ENCODE results near the gene TNIK.

Gene TNIK

DNA sequence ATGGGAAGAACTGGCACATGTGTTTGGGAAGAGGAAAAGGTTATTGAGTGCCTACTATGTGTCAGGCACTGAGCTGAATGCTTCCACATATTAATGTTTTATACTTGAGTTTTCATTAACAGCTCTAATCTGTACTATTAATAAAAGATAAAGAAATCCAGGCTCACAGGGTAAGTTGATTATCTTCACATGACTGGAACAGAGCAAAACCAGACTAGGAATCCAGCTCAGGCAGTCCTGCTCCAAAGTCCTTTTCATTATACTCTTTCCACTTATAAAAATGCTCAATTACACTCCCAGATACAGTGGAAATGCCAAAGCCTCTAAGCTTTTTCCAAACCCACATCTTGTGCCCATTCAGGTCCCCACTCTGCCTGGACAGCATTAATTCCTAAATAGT, 97.6 kb downstream of the TNIK start:
- no peak for DNase-seq (ENCODE audit: low read depth)

DNA sequence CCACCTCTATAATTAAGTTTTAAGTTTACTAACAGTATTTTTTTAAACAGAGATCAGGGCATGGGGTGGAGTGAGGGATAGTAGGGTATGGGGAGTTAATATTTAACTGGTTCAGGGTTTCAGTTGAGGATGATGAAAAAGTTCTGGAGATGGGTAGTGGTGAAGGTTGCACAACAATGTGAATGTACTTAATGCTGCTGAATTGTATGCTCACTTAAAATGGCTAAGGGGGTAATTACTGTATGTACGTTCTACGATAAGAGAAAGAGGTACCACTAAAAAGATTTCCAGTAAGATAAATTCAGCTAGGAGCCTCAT, 101.4 kb downstream of the TNIK start:
- DNase-seq (ENCODE audit: low read depth) = no peak

DNA sequence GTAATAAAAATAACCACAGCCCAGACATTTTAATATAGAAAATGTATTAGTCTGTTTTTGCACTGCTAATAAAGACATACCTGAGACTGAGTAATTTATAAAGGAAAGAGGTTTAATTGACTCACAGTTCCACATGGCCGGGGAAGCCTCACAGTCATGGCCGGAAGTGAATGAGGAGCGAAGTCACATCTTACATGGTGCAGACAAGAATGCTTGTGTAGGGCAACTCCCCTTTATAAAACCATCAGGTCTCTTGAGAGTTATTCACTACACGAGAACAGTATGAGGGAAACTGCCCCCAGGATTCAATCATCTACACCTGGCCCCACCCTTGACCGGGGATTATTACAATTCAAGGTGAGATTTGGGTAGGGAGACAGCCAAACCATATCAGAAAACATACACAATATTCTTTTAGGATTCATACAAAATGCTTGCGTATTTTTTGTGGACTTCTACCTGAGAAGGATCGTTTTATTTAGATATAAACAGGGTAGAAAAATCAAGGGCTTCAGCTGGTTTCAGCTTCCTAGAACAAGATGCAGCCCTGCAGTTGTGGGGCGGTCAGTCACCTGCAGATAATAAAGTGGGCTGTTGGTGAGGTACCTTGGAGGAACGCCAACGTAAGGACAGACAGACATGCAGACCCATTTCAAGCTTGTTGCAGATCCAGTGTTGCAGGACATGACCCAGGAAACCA, 101.9 kb downstream of the TNIK start:
- no peak for DNase-seq (ENCODE audit: low read depth)

DNA sequence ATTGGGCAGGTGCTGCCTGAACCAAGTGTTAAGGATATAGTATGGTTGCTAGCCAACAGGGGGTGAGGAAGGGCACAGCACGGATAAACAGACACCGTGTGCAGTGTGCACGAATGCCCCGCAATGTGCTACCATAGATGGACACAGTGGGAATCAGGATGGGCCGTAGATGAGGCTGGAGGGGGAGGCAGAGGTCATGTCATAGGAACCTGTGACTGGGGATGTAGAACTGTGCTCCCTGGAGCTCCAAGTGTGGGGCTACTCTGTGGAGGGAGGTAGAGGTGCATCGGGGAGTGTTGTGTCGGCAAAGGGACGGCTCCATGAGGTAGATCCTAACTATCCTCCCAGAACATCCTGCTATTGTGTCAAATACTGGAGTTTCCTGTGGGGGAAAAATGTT, 102.5 kb downstream of the TNIK start:
- DNase-seq (ENCODE audit: low read depth) = no peak

DNA sequence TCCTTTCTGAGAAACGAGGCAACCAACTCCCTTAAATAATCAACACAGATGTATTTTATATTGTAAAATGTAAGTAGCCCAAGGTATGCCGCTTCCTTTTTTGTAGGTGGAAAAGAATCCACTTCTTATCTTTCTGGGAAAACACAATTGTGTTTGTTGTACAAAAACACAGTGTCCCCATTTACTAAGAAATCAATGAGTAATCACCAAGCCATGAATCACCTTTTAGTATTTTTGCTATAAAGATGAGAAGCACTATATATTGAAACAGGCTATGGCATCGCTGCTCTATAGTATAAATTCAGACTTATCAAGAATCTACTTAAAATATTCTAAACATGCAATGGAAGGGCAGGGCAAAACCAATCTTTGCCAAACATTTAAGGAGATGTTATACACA, 104.0 kb downstream of the TNIK start:
- no peak for DNase-seq (ENCODE audit: low read depth)

DNA sequence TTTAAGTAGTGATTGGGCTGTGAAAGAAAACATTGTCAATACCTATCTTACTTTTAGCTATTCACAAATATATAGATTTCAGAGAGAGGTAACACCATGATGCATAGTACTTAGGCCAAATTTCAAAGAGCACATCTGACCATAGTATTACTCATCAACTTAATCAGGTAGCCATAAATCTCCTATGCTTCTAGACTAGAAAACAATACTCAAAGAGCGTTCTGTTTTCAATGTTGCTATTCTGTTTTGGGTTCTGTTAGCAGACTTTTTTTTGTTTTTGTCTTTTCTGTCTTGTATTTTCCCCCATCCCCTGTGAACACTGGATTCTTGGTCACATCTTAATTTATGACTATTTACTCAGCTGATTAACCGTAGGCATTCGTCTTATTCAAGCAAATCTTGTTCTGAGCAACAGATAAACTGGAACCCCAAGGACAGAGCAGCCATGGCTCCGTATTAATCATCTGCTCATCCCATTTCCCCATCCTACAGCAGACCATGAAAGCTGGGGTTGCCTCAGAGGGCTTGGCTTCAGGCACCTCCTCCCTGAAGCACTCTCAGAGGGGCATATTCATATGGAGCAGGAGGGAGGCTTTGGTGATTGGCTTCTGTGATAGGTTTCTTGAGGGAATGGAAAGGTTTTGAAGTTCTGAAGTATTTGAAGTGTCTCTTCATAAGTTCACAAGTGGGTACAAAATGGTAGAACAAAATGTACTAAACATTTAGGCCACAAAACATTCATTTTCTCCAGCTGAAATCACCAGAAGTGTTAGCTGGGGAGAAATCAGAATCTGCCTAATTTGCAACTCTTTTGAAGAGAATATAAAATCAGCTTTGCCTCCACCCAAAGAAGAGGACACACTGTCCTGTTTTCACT, 105.3 kb downstream of the TNIK start:
- DNase-seq (ENCODE audit: low read depth) = no peak

DNA sequence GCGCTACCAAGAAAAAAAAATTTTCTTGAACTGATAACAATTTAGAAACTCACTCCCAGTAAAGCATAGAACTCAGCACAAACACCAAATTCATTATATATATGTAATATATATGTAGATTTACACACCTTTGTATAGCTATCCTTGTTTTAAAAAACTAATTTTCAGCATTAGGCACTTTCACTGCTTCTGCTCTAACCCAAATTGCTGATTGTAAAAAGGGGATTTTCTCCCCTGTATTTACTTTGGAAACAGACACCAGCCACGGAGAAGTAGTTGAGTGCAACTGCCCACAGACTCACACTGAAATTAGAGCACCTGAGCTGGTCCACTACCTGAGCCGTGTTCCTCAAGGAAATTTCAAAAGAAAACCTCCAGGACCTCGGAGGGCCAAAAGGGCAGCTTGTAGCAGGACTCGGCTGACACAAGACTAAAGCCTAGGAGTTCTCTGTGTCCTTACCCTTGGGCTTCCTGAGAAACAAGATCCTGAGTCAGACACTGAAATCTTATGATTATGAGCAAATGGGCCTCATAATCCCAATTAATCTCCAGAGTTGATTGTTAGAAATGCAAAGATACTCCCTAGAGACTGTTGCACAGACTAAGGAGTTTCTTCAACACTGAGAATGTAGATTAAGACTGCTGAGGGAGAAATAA, 106.0 kb downstream of the TNIK start:
- no peak for DNase-seq (ENCODE audit: low read depth)

DNA sequence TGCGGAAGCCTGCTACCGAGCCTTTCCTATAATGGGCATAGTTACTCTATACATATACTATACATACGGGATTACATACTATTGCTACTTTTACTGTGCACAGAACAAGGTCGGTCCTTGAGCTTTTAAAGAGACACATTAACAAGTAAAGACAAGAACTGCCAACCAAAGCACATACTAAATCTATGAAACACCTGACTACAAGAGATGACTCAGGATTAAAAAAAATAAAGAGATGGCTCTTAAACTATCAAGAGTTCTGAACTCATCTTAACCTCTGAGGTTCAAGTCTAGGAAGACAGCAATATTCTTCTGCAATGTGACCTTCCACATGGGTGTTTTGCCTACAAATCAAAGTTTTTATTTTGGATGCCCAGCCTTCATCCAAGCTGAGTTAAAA, 106.8 kb downstream of the TNIK start:
- no peak for DNase-seq (ENCODE audit: low read depth)

DNA sequence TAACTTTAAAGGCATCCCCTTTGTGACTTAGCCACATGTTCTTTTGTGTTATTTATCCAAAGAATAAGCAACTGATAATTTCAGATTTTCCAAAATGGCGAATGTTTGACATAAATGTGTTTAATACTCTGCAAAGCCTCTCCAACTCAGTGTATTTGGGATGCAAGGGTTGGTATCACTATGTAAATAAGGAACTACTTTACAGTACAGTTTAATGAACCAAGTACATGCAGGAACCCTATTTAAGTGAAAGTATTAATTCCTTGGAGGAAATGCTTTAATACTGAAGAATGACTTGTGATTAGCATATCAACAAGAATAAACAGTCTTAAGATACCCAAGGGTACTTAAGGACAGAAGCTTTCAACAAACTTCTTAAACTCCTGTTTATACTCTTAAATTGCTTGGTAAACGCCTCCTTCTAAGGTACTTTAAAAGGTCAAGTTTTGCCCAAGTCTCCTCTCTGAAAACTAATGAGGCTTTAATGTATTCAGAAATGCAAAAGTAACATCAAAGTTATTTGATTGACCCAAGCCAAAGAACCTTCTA, 107.7 kb downstream of the TNIK start:
- no peak for DNase-seq (ENCODE audit: low read depth)

DNA sequence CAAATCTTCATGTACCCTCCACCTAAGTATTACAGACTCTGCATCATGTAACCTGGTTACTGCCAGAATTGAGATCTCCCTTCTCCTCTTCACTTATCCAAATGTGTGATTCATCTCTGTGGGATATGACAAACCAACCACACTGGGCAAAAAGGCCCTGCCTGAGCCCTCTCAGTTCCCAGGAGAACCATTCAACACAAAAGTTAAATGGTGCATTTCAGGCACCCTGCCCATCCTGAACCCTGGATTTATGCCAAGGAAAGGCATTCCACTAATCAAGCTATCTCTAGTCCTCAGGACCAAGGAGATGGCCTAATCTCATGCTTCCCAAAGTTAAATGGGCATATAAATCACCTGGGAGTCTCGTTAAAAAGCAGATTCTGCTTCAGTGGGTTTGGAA, 108.5 kb downstream of the TNIK start:
- no peak for DNase-seq (ENCODE audit: low read depth)

DNA sequence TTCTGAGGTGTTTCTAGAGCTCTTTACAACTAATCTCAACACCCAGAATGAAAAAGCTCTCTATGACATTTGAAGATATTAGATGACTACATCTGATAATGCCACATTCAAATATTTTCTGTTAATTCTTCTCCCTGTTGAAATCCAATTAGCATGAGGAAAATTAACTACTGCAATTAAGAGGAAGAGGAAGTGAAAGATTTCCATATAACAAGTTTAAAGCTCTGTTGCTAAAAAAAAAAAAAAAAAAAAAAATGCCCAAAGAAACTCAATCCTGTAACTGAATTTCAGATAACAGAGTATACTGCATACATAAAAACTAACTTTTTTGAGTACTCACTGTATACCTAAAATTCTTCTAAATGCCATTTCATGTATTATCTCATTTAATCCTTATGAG, 109.8 kb downstream of the TNIK start:
- no peak for DNase-seq (ENCODE audit: low read depth)

DNA sequence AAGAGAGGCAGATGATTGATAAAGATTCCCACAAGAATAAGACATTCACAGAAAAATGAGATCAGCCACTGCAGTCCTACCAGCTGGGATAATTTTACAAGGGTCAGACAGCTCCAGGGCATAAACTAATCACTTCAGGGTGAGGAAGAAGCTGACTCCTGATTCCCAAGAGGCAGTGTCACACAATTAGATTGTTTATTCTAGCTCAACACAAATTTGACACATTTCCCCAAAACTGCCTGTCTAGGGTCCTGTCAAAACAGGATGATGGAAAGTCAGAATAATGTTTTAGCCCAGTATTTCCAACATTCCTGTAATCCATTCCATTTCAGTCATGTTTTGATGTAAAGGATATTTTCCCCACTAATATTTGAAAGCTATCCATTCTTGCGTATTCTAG, 110.8 kb downstream of the TNIK start:
- DNase-seq (ENCODE audit: low read depth) = no peak

DNA sequence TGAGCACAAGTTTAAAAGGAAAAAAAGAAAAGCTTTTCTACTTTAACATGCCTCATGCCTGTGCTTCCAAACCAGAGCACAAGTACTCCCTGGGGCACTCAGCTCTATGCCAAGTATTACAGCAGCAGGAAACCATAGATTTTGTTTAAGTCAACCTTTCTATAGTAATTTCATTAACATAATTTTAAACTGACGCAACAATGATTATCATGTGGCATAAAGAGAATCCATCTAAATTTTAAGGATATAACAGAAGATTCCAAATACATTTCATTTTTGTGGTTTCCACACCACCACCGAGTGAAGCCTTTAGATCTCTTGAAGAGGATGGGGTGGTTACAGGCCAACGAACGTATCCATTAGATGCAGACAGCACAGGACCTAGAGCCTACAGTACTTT, 112.1 kb downstream of the TNIK start:
- DNase-seq (ENCODE audit: low read depth) = no peak

DNA sequence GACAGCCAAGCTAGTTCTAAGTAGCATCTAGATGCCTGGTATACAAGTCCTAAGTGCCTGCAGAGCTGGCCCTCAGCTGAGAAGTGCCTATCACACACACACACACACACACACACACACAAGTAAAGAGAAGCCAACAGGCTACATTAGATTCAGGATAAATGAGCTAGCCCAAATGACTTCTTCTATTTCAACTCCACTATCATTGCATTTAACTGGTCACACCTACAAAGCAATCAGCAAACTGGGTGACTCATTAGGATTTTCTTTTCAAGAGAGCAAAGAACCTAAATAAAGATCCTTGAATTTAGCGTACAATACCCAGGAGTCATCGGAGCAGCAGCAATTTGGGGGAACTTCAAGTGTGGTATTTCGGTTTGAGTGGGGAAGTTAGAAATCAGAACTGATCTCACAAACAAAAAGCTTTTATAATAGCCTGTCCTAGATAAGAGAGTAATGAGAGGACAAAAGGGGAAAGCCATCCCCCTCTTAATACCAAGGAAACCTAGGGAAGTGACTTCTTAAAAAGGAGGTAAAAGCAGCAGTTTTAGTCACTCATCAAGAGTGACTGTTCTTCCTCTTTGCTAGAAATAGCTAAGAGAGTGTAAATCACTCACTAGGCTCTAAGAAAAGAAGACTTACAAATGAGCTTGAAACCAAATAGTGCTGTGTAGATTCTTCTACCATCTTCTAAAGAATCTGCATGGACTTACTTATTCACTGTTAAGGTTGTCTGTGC, 112.7 kb downstream of the TNIK start:
- DNase-seq (ENCODE audit: low read depth) = no peak

DNA sequence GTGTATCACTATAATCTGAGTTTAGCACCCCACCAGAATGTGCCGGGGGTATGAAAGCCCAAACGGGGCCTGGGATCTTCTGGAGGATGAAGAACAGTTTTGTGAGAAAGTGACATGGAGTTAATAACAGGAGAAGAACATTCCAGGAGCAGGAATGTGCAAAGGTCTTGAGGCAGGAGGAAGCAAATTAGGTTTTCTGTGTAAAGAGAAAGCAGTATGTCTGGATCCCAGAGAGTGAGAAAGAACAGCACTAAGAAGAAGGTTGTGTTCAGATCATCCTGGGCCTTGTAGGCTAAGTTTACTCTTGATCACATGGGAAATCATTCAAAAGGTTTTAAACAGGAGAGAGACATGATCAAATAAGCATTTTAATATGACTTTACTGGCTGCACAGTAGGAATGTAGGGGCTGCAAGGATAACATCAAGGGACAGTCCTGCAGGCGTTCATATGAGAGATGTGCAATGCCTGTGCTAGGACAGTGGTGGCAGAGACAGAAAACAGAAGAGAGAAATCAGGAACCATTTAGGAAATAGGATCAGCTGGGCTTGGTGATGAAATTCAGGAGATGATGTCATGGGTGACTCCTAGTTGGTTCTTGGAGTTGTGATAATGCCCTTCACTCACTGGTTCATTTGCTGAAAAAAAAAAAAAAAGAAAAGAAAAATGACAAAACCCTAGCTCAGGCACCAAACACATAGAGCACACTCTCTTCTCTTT, 113.5 kb downstream of the TNIK start:
- DNase-seq (ENCODE audit: low read depth) = no peak

DNA sequence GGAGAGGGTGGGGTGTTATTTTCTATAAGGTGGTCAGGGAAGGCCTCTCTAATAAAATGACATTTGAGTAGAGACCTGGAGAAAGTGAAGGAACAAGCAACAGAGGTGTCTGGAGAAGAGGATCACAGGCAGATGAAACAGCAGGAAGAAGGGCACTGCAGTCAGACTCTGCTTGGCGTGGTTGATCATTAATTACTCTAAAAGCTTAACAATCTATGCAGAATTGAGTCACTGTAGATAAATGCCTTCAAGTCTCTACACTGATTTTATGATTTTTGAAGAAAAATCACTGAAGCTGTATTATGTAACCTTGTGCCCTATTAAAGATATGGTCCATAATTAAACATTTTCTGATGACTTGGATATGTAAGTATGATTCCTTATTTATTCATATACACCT, 114.2 kb downstream of the TNIK start:
- no peak for DNase-seq (ENCODE audit: low read depth)

DNA sequence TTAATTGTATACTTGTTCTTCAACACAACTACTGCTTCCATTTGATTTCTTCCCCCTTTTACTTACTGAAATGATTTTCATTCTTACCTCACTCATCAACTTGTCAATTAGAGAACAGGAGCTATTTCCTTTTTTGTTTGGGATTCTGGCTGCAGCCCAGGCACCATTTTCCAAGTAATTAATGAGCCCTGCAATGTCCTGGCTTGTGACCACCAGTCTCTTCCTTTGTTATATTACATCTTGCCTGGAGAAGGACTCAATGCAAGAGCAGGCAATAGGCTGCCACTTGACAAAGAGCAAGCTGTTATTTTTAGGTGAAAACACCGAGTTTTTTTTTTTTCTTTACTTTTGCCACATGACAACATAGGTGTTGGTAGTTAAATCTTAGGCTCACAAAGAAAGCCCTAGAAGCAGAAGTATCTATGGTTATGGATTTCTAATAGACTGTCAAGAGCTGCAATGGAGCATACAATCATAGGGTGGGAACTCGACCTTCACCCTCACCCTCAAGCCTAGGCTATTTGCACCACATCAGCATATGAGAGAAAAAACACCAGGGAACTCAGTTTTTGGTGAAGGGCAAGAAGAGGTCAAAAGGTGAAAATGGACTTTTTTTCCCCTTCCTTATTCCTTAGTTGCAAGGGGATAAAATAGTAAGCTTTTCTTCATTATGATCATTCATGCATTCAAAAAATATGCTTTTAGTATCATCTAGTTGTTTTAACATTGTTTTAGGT, 114.9 kb downstream of the TNIK start:
- no peak for DNase-seq (ENCODE audit: low read depth)

DNA sequence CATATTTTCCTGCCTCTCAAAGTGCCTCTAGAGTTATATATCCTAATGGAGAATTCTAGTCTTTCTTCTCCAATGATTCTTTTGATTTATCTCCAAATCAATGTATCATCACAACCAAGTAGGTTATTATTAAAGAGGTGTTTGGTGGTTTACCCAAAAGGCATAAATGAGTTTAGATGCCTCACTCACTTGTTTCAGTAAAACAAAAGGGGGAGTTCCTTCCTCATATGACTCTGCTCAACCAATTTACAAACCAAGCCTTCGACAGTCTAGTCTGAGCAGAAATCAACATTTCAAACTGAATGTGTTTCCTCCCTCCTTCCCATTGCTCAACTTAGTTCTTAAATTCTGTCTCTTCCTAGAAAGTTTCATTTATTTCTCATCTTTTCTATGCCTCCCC, 116.5 kb downstream of the TNIK start:
- no peak for DNase-seq (ENCODE audit: low read depth)

DNA sequence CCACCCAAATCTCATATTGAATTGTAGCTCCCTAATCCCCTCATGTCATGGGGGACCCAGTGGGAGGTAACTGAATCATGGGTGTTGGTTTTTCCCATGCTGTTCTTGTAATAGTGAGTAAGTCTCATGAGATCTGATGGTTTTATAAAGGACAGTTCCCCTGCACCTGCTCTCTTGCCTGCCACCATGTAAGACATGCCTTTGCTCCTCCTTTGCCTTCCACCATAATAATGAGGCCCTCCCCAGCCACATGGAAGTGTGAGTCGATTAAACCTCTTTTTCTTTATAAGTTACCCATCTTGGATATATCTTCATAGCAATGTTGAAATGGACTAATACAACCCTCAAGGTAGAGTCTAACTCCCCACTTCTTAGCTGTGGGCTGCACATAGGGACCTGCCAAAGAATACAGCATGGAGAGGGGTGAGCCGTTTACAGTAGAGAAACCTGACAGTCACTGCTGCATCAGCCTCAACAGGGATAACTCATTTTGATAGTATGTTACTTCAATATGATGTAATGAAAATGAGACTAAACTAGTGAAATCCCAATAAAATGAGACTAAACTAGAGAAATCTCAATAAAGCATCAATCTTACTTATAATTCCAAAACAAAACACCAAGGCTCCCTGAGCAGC, 117.3 kb downstream of the TNIK start:
- DNase-seq (ENCODE audit: low read depth) = no peak

DNA sequence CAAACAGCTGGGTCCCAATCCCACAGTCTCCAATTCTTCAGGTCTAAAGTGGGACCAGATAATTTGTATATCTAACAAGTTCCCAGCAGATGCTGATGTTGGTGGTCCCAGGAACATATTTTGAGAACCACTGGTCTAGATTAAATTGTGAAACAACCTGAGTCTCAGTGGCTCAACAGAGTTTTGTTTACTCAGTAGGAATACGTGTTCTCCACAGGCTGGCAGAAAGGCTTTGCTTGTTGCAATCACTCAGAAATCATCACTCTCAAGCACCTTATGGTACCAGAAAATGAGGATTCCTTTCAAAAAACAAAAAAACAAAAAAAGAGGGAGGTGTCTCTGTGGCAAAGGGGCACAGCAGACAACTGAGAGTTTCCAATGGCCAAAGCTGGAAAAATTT, 118.0 kb downstream of the TNIK start:
- DNase-seq (ENCODE audit: low read depth) = no peak

All from stimulated activated CD8-positive, alpha-beta memory T cell treated with anti-CD3 and anti-CD28 coated beads, Interleukin-12 subunit alpha, Interleukin-12 subunit beta, amount 100 ng/mL, for 1 hour (primary cell).